Epithelial cell of proximal tubule (primary cell): ENCODE data around the gene KDELR3. TPM values are rescaled to one million over a fixed set of nuclear protein-coding genes. Genes with fewer than 3 reads are reported as not detected.

ENCODE experiments used
- DNase-seq: peaks from one replicate; pipeline ENCODE4 v3.0.0-alpha.2; 2011; ENCODE audit warnings: low read depth
- H3K4me3 ChIP-seq: 2 replicates; pipeline ENCODE4 v1.5.1; 2011; ENCODE audit warnings: low read depth, mild to moderate bottlenecking, low read length
- total RNA-seq: library from RNA; depleted of rRNA; stranded (reverse); fragments of >200 nt; gene quantifications from 2 replicates; pipeline ENCODE4 v1.2.3, GENCODE V29; 2015
- TF ChIP-seq, protein P1 (sequence below): conservative IDR thresholded peaks from 2 replicates; pipeline ENCODE4 v1.5.1; 2012; ENCODE audit warnings: low read depth, mild to moderate bottlenecking, low read length

The KDELR3 gene
- total RNA-seq, 1 donor from 2014 or later, result 23.4 TPM

DNA sequence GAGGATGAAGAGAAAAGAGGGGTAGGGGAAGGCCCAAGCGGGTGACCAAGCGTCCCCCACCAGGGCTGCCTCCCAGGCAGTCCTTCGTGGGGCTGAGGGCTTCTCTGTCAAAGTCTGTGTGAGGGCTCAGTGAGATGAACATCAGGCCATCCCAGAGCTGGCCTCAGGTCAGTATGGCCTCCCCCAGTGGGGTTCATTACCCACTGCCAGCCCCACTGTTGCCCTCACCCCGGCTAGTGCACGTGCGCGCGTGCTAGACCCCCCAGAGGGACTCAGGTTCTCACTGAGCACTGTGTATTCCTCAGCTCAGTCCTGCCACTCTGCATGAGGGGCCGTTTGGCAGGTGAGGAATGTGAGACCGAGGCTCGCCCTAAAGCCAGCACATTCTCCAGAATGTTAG lies 3.3 kb downstream of the KDELR3 start:
- no peak overlapping the region for H3K4me3 ChIP-seq
- TF ChIP-seq, protein P1, sequence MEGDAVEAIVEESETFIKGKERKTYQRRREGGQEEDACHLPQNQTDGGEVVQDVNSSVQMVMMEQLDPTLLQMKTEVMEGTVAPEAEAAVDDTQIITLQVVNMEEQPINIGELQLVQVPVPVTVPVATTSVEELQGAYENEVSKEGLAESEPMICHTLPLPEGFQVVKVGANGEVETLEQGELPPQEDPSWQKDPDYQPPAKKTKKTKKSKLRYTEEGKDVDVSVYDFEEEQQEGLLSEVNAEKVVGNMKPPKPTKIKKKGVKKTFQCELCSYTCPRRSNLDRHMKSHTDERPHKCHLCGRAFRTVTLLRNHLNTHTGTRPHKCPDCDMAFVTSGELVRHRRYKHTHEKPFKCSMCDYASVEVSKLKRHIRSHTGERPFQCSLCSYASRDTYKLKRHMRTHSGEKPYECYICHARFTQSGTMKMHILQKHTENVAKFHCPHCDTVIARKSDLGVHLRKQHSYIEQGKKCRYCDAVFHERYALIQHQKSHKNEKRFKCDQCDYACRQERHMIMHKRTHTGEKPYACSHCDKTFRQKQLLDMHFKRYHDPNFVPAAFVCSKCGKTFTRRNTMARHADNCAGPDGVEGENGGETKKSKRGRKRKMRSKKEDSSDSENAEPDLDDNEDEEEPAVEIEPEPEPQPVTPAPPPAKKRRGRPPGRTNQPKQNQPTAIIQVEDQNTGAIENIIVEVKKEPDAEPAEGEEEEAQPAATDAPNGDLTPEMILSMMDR, result no peak
- no peak for DNase-seq

DNA sequence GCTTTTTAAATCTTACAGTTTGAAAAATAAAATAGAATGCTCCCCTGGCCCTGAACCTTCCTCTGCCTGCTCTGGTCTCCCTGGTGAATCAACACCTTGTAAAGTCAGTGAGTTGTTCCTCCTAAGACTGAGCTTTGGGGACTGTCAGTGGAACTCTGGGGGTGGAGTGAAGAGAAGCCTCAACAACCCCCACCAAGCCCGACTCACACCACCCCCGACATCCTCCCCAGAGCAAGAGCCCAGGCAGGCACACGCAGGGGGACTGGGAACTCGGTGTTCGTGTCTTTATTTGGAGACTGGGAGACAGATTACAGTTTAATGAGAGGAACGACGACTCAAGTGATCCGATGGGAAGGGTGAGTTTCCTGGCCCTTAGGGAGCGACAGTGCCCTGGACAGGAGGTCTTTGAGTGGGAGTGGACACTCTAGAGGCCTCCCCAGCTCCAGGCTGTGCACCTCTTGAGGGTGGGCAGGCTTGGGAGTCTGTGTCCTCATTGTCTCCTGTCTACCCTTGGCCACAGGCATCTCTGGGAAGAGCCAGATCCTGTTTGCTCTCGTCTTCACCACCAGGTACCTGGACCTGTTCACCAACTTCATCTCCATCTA lies 6.2 kb downstream of the KDELR3 start:
- H3K4me3 ChIP-seq, result no peak overlapping the region

DNA sequence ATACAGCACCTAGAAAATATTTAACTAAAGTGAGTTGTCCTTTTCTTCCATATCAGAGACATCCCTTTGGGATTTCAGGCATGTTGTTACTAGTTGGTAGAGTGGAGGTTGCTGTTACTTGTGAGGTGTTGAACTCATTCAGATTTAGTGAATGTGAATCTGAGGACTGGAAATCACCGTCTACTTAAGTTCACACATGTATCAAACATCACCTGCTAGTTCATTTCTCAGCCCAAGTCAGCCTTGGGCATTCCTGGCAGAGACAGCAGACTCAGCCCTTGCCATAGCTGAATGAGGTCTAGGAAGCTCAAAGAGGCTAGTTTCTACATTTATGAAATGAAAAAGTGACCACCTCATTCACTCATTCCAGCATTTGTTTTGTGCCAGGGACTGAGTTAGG lies 9.7 kb downstream of the KDELR3 start:
- no peak overlapping the region for H3K4me3 ChIP-seq
- DNase-seq, result no peak
- TF ChIP-seq, protein P1, result no peak

More for the DNA sequence above, 6.2 kb downstream of the KDELR3 start:
- TF ChIP-seq, protein P1, result no peak
- DNase-seq, result no peak

DNA sequence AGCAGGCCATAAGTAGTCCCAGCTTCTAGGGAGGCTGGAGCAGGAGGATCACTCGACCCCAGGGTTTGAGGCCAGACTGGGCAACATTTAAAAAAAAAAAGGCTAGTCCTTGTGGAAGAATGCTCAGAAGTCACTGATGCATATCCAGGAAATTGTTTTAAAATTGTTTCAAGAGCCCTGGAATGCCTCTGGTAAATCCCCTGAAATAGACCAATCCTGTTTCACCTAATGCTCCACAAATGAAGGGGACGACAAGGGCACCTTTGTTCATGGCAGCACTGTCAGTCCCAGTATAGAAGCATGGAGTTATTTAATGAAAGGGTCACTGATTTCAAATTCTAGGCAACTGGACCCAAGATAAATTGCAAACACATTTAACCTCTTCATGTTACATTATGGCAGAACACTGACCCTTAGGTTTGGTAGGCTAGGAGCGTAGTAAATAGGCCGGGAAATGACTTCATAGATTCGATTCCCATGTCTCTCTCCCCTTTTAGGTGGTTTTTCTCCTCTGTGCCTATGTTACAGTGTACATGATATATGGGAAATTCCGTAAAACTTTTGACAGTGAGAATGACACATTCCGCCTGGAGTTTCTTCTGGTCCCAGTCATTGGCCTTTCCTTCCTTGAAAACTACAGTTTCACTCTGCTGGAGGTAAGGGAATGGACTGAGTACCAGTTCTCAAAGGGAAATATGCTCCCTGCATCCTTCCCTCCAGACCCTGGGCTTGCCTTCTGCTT lies 11.4 kb downstream of the KDELR3 start:
- peak; percentile 43 for DNase-seq
- TF ChIP-seq, protein P1, result no peak
- H3K4me3 ChIP-seq, result no peak overlapping the region

DNA sequence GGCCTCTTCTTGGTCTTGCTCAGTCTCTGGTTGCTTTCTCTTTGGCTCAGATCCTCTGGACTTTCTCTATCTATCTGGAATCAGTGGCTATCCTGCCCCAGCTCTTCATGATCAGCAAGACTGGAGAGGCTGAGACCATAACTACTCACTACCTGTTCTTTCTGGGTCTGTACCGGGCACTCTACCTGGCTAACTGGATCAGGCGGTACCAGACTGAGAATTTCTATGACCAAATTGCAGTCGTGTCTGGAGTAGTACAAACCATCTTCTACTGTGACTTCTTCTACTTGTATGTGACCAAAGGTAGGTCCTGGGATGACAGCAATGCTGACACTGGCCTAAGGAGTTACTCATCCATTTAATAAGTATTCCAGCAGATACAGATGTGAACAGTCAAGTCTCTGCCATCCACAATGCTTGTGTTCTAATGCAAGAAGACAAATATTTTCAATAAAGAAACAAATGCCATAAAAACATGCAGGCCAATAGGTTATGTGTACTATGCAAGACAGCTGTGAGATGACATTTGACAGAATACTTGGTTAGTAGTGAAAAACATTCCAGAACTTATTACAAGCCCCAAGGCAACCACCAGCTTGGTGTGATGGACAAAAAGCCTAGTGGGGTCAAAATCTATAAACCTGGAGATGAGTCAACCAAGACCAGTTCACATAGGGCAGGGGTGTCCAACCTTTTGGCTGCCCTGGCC lies 13.4 kb downstream of the KDELR3 start:
- DNase-seq, result no peak
- TF ChIP-seq, protein P1, result no peak
- H3K4me3 ChIP-seq, result no peak overlapping the region

DNA sequence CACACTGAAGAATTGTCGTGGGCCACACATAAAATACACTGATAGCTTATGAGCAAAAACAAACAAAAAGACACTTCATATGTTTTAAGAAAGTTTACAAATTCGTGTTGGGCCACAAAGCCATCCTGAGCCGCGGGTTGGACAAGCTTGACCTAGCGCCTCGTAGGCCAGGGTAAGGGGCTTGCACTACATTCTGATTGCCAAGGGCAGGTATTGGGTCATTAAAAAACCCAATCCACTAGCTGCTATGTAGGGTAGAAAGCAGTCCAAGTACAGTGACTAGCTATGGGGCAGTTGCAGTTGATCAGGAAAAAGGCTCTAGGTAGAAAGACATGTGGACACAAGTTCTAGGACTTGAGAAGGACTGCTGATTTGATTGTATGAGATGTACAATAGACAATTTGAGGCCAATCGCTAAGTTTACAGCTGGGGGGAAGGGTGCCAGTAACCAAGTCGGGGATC lies 14.0 kb downstream of the KDELR3 start:
- DNase-seq, result no peak
- TF ChIP-seq, protein P1, result no peak
- no peak overlapping the region for H3K4me3 ChIP-seq
